Uterus (tissue), 2 donors: ENCODE measurements around the gene FOXA3.

Experiments
- POLR2A ChIP-seq, 2 donors: fragments of 450-650 bp; IDR thresholded peaks; one replicate each; pipeline ENCODE4 v1.6.1; 2016; ENCODE audit warnings: antibody characterized with exemption in 2 of 2, mild to moderate bottlenecking in 1 of 2, moderate library complexity in 1 of 2
- TF ChIP-seq, protein P1 (sequence below), 4 experiments: fragments of 200-600 bp in 2 of 4; fragments of 450-650 bp in 2 of 4; sonication (generic) in 2 of 4; IDR thresholded peaks; one replicate each; pipeline ENCODE4 v1.5.1; 2016 to 2019; ENCODE audit warnings: antibody characterized with exemption in 4 of 4, mild to moderate bottlenecking in 2 of 4, moderate library complexity in 1 of 4

DNA sequence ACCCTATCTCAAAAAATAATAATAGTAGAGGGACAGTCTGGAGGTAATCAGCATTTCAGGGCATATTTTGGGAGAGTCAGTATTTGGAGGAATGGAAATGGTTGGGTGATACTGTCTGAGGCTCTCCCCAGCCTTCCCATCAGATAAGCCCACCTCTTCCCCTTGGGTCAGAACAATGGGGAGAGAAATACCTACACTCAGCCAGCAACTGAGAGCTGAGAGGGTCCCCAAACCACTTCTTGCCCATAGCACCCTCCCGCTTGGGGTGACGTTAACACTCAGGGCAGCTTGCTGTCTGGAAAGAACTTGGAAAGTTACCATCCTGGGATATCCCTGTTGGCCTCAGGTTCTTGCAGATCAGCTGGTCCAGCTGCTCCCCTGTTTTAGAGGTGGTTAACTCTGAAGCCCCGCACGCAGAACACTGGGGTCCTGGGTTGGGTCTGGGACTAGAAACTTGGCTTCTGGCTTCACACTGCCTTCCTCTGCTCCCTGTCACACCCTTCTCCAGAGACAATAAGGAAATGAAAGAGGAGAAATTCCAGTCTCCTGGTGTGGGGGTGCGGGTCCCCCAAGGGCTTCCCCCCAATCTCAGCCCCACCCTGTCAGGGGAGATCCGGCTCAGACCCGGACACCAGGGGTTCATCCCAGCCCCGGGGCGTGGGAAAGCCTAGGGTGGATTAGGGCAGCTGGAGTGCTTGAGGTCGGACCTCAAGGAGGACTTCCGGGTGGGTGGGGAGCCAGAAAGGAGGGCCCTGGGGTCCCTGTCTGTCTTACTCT, 2.5 kb downstream of the FOXA3 start:
- no peak for TF ChIP-seq POLR2A (IDR thresholded peaks at IDR 0.05)
- TF ChIP-seq, protein P1, sequence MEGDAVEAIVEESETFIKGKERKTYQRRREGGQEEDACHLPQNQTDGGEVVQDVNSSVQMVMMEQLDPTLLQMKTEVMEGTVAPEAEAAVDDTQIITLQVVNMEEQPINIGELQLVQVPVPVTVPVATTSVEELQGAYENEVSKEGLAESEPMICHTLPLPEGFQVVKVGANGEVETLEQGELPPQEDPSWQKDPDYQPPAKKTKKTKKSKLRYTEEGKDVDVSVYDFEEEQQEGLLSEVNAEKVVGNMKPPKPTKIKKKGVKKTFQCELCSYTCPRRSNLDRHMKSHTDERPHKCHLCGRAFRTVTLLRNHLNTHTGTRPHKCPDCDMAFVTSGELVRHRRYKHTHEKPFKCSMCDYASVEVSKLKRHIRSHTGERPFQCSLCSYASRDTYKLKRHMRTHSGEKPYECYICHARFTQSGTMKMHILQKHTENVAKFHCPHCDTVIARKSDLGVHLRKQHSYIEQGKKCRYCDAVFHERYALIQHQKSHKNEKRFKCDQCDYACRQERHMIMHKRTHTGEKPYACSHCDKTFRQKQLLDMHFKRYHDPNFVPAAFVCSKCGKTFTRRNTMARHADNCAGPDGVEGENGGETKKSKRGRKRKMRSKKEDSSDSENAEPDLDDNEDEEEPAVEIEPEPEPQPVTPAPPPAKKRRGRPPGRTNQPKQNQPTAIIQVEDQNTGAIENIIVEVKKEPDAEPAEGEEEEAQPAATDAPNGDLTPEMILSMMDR (IDR thresholded peaks at IDR 0.05): no peak
